ENCODE results near the gene AGRP. TPM values are rescaled to one million over a fixed set of nuclear protein-coding genes. Genes with fewer than 3 reads are reported as not detected.

The AGRP gene
- total RNA-seq, 2 experiments from 2014 or later, result not detected

- peaks cover 33% of the 10 kb centered on the region; the same call in 1 of the 2 replicates for H3K79me2 ChIP-seq (ENCODE audit: insufficient read depth, low read depth, low read length)
- no TSS peak for BruUV-seq (replicated peaks)
These were observed 581 bp upstream of the AGRP start for GRCh38 chr16:67483731-67484525.

DNA sequence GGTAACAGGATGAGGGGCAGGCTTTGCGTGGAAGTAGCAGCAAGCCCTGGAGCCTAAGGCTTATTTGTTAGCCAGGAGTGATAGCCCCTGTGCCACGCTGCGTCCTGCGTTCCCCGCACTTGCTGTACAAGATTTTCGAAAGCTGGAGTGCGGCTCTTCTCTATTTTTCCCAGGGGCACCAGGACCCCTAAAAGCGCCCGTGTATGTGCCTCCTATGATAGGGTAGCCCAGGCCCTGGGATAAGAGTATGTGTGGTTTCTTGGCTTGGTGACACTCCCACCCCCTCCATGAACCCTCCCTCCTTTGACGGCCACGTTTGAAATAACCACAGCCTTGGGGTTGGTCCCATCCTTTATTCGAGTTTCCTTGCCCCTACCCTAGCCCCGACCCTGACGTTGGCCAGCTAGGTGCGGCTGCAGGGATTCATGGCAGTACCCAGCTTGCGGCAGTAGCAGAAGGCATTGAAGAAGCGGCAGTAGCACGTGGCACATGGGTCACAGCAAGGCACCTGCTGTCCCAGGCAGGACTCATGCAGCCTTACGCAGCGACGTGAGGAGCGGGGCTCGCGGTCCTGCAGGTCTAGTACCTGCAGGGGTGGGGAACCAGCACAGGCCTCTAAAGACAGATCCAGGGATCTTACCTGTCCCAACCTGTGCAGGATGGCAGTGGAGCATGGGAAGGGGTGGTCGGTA lies 968 bp downstream of the AGRP start:
- Histone ChIP-seq H3K4me1 (ENCODE audit: insufficient read depth, low read length, poor library complexity, severe bottlenecking) (peaks cover 48% of the 10 kb centered on the region), H4K20me1 (ENCODE audit: insufficient read depth, low read length) (no peaks in the 10 kb centered on the region), H3K79me2 (ENCODE audit: insufficient read depth, low read depth, low read length) (peaks cover 44% of the 10 kb centered on the region; the same call in 1 of the 2 replicates), H3K36me3 (ENCODE audit: insufficient read depth, low read length) (peaks cover 13% of the 10 kb centered on the region), H3K9me3 (ENCODE audit: low read length) (no peaks in the 10 kb centered on the region), H3K4me2 (ENCODE audit: low read length) (peak overlapping the region; percentile 95), H3K9me2 (ENCODE audit: insufficient read depth, low read length) (no peaks in the 10 kb centered on the region), H3K27ac (ENCODE audit: low read depth, low read length, poor library complexity, severe bottlenecking) (peak overlapping the region; percentile 72), H3K4me3 (ENCODE audit: low read depth, low read length, poor library complexity, severe bottlenecking) (peak overlapping the region; percentile 88), H2AFZ (ENCODE audit: low read length) (peak overlapping the region; percentile 60; the same call in 1 of the 2 replicates)
- intact Hi-C loops (cut with micrococcal nuclease; ENCODE audit: unreplicated experiment), result no loop called here
- BruUV-seq (replicated peaks), result no TSS peak
- ChIA-PET POLR2A (interaction anchor here (0.5 to 3.7 kb wide), 7 partner anchors 9 to 242 kb away, joined by 6 to 23 read pairs (median 9); no protein-coding TSS in a partner anchor), CTCF (ENCODE audit: unreplicated experiment) (interaction anchor here (1.7 to 2.1 kb wide), 2 partner anchors 32 to 39 kb away, joined by 8 to 9 read pairs; no protein-coding TSS in a partner anchor)
- TF ChIP-seq EZH2phosphoT487 (IDR thresholded peaks at IDR 0.05; ENCODE audit: borderline replicate concordance, low read depth, low read length) (no peak), CTCF (conservative IDR thresholded peaks at IDR 0.05; ENCODE audit: low read length) (no peak)
- DNase-seq (ENCODE audit: low spot score), result peak; percentile 44

More at GRCh38 chr16:67483731-67484525, 581 bp upstream of the AGRP start:
- Histone ChIP-seq H3K4me1 (ENCODE audit: insufficient read depth, low read length, poor library complexity, severe bottlenecking) (peaks cover 62% of the 10 kb centered on the region), H4K20me1 (ENCODE audit: insufficient read depth, low read length) (no peaks in the 10 kb centered on the region), H3K27ac (ENCODE audit: low read depth, low read length, poor library complexity, severe bottlenecking) (no peak overlapping the region), H3K4me3 (ENCODE audit: low read depth, low read length, poor library complexity, severe bottlenecking) (no peak overlapping the region), H3K9me2 (ENCODE audit: insufficient read depth, low read length) (no peaks in the 10 kb centered on the region), H3K36me3 (ENCODE audit: insufficient read depth, low read length) (peaks cover 13% of the 10 kb centered on the region), H2AFZ (ENCODE audit: low read length) (no peak overlapping the region), H3K9me3 (ENCODE audit: low read length) (no peaks in the 10 kb centered on the region), H3K4me2 (ENCODE audit: low read length) (peak overlapping the region; percentile 95; the same call in 1 of the 2 replicates)
- ChIA-PET POLR2A (interaction anchor here (0.6 to 3.7 kb wide), 3 partner anchors 33 to 987 kb away, joined by 4 to 23 read pairs (median 5); no protein-coding TSS in a partner anchor), CTCF (ENCODE audit: unreplicated experiment) (no interaction called here)
- no peak for TF ChIP-seq EZH2phosphoT487 (IDR thresholded peaks at IDR 0.05; ENCODE audit: borderline replicate concordance, low read depth, low read length)
- TF ChIP-seq CTCF (conservative IDR thresholded peaks at IDR 0.05; ENCODE audit: low read length), result no peak
- no peak for DNase-seq (ENCODE audit: low spot score)
- intact Hi-C loops (cut with micrococcal nuclease; ENCODE audit: unreplicated experiment), result no loop called here

Data from OCI-LY7 (cell line).